WERI-Rb-1 (cell line): ENCODE data around the gene ZFHX3.

Experiments
- DNase-seq: peaks from one replicate; pipeline ENCODE4 v3.0.0-alpha.2; 2020
- H3K27ac ChIP-seq: fragments of 250-450 bp; sonication (Bioruptor Pico); 2 replicates; pipeline ENCODE4 v1.5.1; 2020; ENCODE audit warnings: mild to moderate bottlenecking, moderate library complexity
- H3K27me3 ChIP-seq: fragments of 250-450 bp; sonication (Bioruptor Pico); 2 replicates; pipeline ENCODE4 v1.5.1; 2021; ENCODE audit warnings: mild to moderate bottlenecking, low read depth, moderate library complexity; ENCODE audit not compliant: insufficient read depth, severe bottlenecking
- H3K36me3 ChIP-seq: fragments of 250-450 bp; sonication (Bioruptor Pico); 2 replicates; pipeline ENCODE4 v1.5.1; 2020; ENCODE audit warnings: mild to moderate bottlenecking, moderate library complexity
- H3K4me3 ChIP-seq: 2 replicates; pipeline ENCODE4 v1.5.1; 2011; ENCODE audit warnings: low read depth, mild to moderate bottlenecking, control low read depth, low read length
- H3K9me3 ChIP-seq: fragments of 250-450 bp; sonication (Bioruptor Pico); 2 replicates; pipeline ENCODE4 v1.5.1; 2021; ENCODE audit warnings: mild to moderate bottlenecking, moderate library complexity; ENCODE audit not compliant: severe bottlenecking
- TF ChIP-seq, protein P1 (sequence below): IDR thresholded peaks from 2 replicates; pipeline ENCODE4 v1.5.1; 2011; ENCODE audit warnings: low read depth, mild to moderate bottlenecking, control low read depth, inconsistent platforms, low read length

The ZFHX3 gene

DNA sequence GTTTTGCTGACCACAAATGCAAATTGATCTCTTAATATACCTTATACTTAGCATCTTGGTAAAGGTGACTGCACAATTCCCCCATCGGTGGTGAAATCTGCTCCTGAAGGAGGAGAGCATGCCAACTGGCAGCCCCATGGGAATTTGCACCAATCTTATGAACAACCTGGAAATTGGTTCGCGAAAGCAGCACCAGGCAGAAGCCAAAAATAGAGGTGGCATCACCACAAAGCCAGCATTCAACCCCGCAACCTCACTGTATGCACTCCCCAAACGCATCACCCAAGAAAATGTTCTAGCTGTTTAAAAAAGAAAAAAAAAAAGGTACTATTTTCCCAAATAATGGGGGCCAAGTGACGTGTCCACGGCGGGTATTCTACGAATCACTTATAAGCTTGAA lies 213.4 kb downstream of the ZFHX3 start:
- Histone ChIP-seq H3K9me3 (no peaks in the 10 kb centered on the region), H3K27ac (no peak overlapping the region), H3K4me3 (no peak overlapping the region), H3K36me3 (peaks cover 3% of the 10 kb centered on the region; the same call in 1 of the 2 replicates), H3K27me3 (no peaks in the 10 kb centered on the region)
- no peak for DNase-seq
- TF ChIP-seq, protein P1, sequence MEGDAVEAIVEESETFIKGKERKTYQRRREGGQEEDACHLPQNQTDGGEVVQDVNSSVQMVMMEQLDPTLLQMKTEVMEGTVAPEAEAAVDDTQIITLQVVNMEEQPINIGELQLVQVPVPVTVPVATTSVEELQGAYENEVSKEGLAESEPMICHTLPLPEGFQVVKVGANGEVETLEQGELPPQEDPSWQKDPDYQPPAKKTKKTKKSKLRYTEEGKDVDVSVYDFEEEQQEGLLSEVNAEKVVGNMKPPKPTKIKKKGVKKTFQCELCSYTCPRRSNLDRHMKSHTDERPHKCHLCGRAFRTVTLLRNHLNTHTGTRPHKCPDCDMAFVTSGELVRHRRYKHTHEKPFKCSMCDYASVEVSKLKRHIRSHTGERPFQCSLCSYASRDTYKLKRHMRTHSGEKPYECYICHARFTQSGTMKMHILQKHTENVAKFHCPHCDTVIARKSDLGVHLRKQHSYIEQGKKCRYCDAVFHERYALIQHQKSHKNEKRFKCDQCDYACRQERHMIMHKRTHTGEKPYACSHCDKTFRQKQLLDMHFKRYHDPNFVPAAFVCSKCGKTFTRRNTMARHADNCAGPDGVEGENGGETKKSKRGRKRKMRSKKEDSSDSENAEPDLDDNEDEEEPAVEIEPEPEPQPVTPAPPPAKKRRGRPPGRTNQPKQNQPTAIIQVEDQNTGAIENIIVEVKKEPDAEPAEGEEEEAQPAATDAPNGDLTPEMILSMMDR = no peak

DNA sequence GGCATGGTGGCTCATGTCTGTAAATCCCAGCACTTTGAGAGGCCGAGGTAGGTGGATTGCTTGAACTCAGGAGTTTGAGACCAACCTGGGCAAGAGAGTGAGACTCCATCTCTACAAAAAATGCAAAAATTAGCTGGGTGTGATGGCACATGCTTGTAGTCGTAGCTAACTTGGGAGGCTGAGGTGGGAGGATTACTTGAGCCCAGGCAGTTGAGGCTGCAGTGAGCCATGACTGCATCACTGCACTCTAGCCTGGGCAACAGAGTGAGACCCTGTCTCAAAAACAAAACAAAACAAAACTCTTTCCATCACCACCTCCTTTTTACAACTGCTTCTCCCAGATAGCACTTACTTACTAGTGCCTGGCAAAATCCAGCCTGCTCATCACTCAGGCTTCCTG lies 214.0 kb downstream of the ZFHX3 start:
- Histone ChIP-seq H3K36me3 (peaks cover 8% of the 10 kb centered on the region; the same call in 1 of the 2 replicates), H3K27me3 (no peaks in the 10 kb centered on the region), H3K27ac (no peak overlapping the region), H3K4me3 (no peak overlapping the region), H3K9me3 (no peaks in the 10 kb centered on the region)
- no peak for DNase-seq
- TF ChIP-seq, protein P1 = no peak

DNA sequence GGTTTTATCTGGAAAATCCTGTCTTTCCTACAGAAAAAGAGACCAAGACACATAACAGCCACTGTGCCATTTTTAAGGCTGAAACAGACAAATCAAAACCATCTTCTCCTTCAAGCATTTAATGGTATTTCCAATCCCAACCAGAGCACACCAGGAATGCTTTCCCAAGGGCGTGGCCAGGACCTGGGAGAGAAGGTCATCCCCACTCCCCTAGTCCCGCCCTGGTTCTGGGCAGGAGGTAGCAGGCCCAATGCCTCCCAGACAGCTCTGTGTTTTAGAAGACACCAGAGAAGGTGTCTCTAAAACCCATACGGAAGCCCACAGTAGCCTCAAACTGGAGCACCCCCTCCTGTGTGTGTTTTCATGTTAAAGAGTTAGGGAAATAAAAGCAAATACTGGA lies 214.4 kb downstream of the ZFHX3 start:
- H3K27me3 ChIP-seq = no peaks in the 10 kb centered on the region
- TF ChIP-seq, protein P1 = no peak
- no peak overlapping the region for H3K27ac ChIP-seq
- DNase-seq = no peak
- no peak overlapping the region for H3K4me3 ChIP-seq
- no peaks in the 10 kb centered on the region for H3K9me3 ChIP-seq
- H3K36me3 ChIP-seq = peaks cover 8% of the 10 kb centered on the region; the same call in 1 of the 2 replicates

DNA sequence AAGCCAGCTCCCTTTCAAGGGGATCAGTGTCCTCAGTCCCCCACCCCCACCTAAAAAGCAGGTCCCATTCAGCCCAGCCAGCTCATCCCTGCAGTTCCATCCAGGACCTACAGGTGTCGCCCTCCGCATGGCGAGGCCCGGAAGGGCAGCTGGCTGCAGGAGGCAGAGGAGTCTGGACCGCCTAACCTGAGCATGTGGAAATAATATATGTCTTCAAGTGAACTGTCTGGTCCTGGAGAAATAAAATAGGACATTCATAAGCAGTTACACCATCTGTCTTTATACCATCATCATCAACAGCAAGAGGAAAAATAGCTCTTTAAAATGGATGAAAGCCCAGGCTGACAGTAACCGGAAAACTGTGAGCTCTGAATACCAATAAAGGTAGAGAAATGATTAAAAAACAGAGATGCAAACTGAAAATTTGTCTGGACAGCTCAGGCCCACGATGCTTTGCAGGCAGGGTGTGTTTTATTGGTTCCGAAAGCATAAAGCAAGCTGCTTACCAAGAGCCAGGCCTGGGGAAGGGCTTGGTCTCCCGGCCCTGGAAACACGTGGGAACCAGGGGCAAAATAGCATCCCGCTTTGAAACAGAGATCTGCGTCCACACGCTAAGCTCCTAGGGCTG lies 215.2 kb downstream of the ZFHX3 start:
- Histone ChIP-seq H3K36me3 (peaks cover 15% of the 10 kb centered on the region), H3K9me3 (no peaks in the 10 kb centered on the region), H3K27ac (no peak overlapping the region), H3K27me3 (no peaks in the 10 kb centered on the region), H3K4me3 (no peak overlapping the region)
- peak; percentile 90 for DNase-seq
- TF ChIP-seq, protein P1 = peak; percentile 87

DNA sequence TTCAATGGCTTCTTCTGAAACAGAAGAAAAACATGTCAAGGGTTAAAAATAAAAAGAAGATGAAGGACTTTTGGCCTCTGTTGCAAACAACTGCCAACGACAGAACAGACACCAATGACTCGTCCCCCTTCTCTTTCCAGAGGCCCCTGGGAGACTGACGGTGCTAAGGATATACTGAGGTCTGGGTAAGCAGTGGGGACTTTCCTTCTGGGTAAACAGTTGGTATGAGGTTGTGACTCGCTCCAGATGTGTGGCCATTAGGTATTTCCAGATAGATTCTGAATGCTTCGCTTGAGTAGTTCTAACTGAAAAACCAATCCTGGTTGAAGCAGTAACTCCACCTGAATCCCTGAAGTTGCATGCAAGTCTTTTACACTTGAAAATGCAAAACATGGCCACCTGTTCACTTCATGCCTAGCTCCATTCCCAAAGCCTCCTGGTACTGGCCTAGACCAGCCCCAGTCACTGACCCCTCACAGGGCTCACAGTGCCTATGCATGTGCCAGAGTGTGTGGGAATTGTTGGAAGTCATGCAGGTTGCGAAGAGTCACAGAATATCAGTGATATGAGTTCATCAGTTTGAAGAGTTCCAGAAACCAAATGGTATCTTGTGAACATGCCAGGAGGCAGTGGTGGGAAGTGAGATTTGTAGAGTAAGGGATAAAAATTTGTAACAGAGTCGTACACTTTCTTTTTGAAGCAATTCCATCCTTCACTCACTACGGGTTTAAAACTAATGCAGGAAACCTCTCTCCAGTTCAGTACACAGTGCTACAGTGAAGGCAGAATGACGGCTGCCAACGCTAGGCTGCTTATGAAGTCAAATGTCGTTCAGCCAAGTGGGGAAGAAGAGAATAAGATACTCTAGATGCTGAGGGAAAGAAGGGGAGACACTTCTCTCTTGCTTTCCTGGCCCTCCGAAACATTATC lies 217.8 kb downstream of the ZFHX3 start:
- TF ChIP-seq, protein P1 = no peak
- H3K27me3 ChIP-seq = no peaks in the 10 kb centered on the region
- H3K36me3 ChIP-seq = peaks cover 29% of the 10 kb centered on the region
- H3K27ac ChIP-seq = no peak overlapping the region
- no peak for DNase-seq
- H3K9me3 ChIP-seq = no peaks in the 10 kb centered on the region
- no peak overlapping the region for H3K4me3 ChIP-seq
